ENCODE data around the gene MCRIP1. TPM values are rescaled to one million over a fixed set of nuclear protein-coding genes. Genes with fewer than 3 reads are reported as not detected.

Gene MCRIP1
- polyA plus RNA-seq, 1 donor: 65.0 TPM

- DNase-seq: no peak
Observed at GRCh38 chr17:81865358-81865732, 32.3 kb upstream of the MCRIP1 start.

GRCh38 chr17:81863833-81864768, 31.0 kb upstream of the MCRIP1 start:
- DNase-seq: no peak

- DNase-seq: no peak
Observed at GRCh38 chr17:81863123-81863675, 30.1 kb upstream of the MCRIP1 start.

GRCh38 chr17:81860756-81861568, 27.9 kb upstream of the MCRIP1 start:
- peak; percentile 100 for DNase-seq

- no peak for DNase-seq
Observed at GRCh38 chr17:81859906-81860755, 27.0 kb upstream of the MCRIP1 start, which contains the start of gene P4HB. TSS of gene P4HB (minus strand) at chr17:81860535. CDS start at chr17:81860471, 64 bp downstream.

- no peak for DNase-seq
Observed at GRCh38 chr17:81858967-81859905, 26.1 kb upstream of the MCRIP1 start.

- no peak for DNase-seq
Observed at GRCh38 chr17:81858170-81858966, 25.3 kb upstream of the MCRIP1 start.

GRCh38 chr17:81854974-81855774, 22.1 kb upstream of the MCRIP1 start:
- no peak for DNase-seq

- no peak for DNase-seq
Observed at GRCh38 chr17:81852237-81852636, 19.1 kb upstream of the MCRIP1 start.

GRCh38 chr17:81851423-81851822, 18.3 kb upstream of the MCRIP1 start:
- no peak for DNase-seq

GRCh38 chr17:81849457-81849856, 16.4 kb upstream of the MCRIP1 start:
- no peak for DNase-seq

GRCh38 chr17:81846743-81847689, 13.9 kb upstream of the MCRIP1 start:
- DNase-seq: no peak

- no peak for DNase-seq
Observed at GRCh38 chr17:81845881-81846742, 13.0 kb upstream of the MCRIP1 start.

- no peak for DNase-seq
Observed at GRCh38 chr17:81845361-81845760, 12.3 kb upstream of the MCRIP1 start.

- no peak for DNase-seq
Observed at GRCh38 chr17:81844887-81845286, 11.8 kb upstream of the MCRIP1 start.

GRCh38 chr17:81844327-81844851, 11.3 kb upstream of the MCRIP1 start:
- DNase-seq: no peak
